ENCODE measurements around the gene PIK3R6.

Gene PIK3R6

GRCh38 chr17:8912084-8912981, 44.9 kb upstream of the PIK3R6 start:
- ChIA-PET CTCF (interaction anchor here (1.0 to 9.1 kb wide), 6 partner anchors 8 to 156 kb away, joined by 3 to 67 read pairs (median 16); no protein-coding TSS in a partner anchor), POLR2A (interaction anchor here (0.6 to 1.1 kb wide), 2 partner anchors 18 to 803 kb away, joined by 3 read pairs; no protein-coding TSS in a partner anchor)
- DNase-seq (ENCODE audit: extremely low spot score), result peak; percentile 24
- TF ChIP-seq CTCF (IDR thresholded peaks at IDR 0.05; ENCODE audit: control extremely low read depth, extremely low read depth, low read depth, missing control alignments), result no peak

DNA sequence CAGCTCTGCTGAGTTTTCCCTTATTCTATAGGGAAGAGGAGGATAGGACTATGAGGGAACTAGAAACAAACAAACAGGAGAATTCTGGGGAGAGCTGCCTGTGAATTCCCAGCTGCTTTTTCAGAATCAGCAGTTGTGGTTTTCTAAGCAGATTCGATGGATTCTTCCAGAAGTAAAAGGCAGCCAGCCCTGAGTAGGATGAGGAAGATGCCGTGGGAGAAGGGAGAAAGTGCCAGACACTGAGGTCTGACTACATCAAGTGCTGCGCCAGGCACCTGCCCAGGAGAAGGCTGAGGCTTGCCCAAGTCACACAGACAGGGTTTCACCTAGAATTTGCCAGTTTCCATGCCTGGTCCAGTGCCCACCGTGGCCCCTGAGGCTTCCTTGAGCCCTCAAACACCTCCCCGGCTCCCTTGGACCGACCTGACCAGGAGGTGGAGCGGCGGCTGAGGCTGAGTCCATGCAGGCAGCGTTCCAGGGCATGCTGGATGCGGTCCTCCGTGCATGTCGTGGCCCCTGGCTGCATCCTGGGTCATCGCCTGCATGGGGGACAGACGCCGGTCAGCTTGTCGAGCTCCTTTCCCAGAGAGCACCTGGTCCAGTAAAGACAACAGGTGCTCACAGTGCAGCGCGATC, 43.6 kb upstream of the PIK3R6 start:
- POLR2A ChIA-PET, result interaction anchor here (1.0 to 1.1 kb wide), 2 partner anchors 10 to 16 kb away, joined by 3 read pairs; no protein-coding TSS in a partner anchor
- CTCF ChIA-PET, result interaction anchor here (1.0 to 9.1 kb wide), 6 partner anchors 9 to 527 kb away, joined by 3 to 67 read pairs (median 16); no protein-coding TSS in a partner anchor
- DNase-seq (ENCODE audit: extremely low spot score), result peak; percentile 9
- no peak for TF ChIP-seq CTCF (IDR thresholded peaks at IDR 0.05; ENCODE audit: control extremely low read depth, extremely low read depth, low read depth, missing control alignments)

DNA sequence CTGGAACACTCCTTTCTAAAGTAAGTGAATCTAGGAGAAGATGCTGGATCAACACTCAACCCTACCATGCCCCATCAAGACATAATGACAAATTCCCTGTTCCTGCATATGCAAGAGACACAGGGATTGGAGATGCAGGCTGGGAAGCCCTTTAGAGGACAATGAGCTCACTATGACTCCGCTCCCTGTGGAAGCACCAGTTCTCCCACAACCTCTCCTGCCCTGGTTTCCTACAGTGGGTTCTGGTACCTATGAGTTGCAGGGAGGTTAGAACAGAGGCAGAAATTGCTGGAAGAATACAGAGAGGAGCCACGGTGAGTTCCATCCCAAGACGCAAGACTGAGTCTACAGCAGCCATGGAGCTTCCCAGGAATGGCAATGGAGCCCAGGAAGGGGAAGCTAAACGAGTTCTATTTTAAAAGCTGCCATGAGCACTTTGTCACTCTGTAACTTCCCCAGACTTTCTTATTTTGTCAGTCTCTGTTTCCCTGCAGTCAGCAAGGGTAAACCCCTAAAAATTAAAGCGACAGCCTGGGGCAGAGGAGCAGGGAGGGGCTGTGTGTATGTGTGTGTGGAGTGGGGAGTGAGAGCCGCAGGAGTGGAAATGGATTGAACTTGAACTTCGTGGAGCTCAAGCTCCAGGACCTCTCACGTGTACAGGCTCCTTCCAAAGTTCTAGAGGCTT, 42.3 kb upstream of the PIK3R6 start:
- no peak for TF ChIP-seq CTCF (IDR thresholded peaks at IDR 0.05; ENCODE audit: control extremely low read depth, extremely low read depth, low read depth, missing control alignments)
- POLR2A ChIA-PET, result no interaction called here
- CTCF ChIA-PET, result interaction anchor here (1.0 to 9.1 kb wide), 6 partner anchors 10 to 526 kb away, joined by 3 to 67 read pairs (median 16); no protein-coding TSS in a partner anchor
- no peak for DNase-seq (ENCODE audit: extremely low spot score)

- ChIA-PET CTCF (interaction anchor here (3.2 kb wide), 1 partner anchor 10 kb away, joined by 11 read pairs; no protein-coding TSS in a partner anchor), POLR2A (no interaction called here)
- DNase-seq (ENCODE audit: extremely low spot score), result no peak
- TF ChIP-seq CTCF (IDR thresholded peaks at IDR 0.05; ENCODE audit: control extremely low read depth, extremely low read depth, low read depth, missing control alignments), result no peak
These were observed 37.9 kb upstream of the PIK3R6 start for GRCh38 chr17:8905331-8905730.

GRCh38 chr17:8904686-8905085, 37.2 kb upstream of the PIK3R6 start:
- ChIA-PET CTCF (interaction anchor here (1.4 to 3.2 kb wide), 2 partner anchors 9 kb away, joined by 4 to 11 read pairs; no protein-coding TSS in a partner anchor), POLR2A (no interaction called here)
- no peak for TF ChIP-seq CTCF (IDR thresholded peaks at IDR 0.05; ENCODE audit: control extremely low read depth, extremely low read depth, low read depth, missing control alignments)
- no peak for DNase-seq (ENCODE audit: extremely low spot score)

- DNase-seq (ENCODE audit: extremely low spot score), result no peak
- ChIA-PET CTCF (interaction anchor here (1.4 to 3.2 kb wide), 2 partner anchors 9 kb away, joined by 4 to 11 read pairs; no protein-coding TSS in a partner anchor), POLR2A (no interaction called here)
- no peak for TF ChIP-seq CTCF (IDR thresholded peaks at IDR 0.05; ENCODE audit: control extremely low read depth, extremely low read depth, low read depth, missing control alignments)
These were observed 36.7 kb upstream of the PIK3R6 start for GRCh38 chr17:8904201-8904600.

Measured in GM10248 (cell line).